Upper lobe of left lung (tissue), 4 donors: ENCODE measurements around the gene NPC1.

Source experiments
- CTCF ChIP-seq, 6 experiments: fragments of 450-650 bp in 4 of 6; fragments of 200-600 bp in 2 of 6; sonication (generic) in 2 of 6; IDR thresholded peaks; one replicate each; pipeline ENCODE4 v1.5.1; 2016 to 2019; ENCODE audit warnings: antibody characterized with exemption in 6 of 6
- EP300 ChIP-seq, 4 donors: sonication (generic); formaldehyde crosslinking; IDR thresholded peaks; one replicate each; pipeline ENCODE4 v1.5.1; 2017; ENCODE audit warnings: antibody characterized with exemption in 4 of 4, control low read depth in 2 of 4
- POLR2A ChIP-seq, 4 donors: fragments of 450-650 bp; IDR thresholded peaks; one replicate each; pipeline ENCODE4 v1.5.1; 2016 to 2017; ENCODE audit warnings: antibody characterized with exemption in 4 of 4, mild to moderate bottlenecking in 2 of 4
- POLR2AphosphoS5 ChIP-seq, 2 donors: sonication (generic); formaldehyde crosslinking; IDR thresholded peaks; one replicate each; pipeline ENCODE4 v1.5.1; 2017; ENCODE audit warnings: antibody characterized with exemption in 2 of 2

GRCh38 chr18:23553887-23554286 is 32.4 kb downstream of the NPC1 start:
- TF ChIP-seq CTCF (IDR thresholded peaks at IDR 0.05) (no peak), EP300 (IDR thresholded peaks at IDR 0.05) (no peak), POLR2AphosphoS5 (IDR thresholded peaks at IDR 0.05) (no peak), POLR2A (IDR thresholded peaks at IDR 0.05) (no peak)
